ENCODE data around the gene MAP4.

MAP4 gene

GRCh38 chr3:47932421-47932820 is 83.8 kb downstream of the MAP4 start:
- H3K4me3 ChIP-seq (ENCODE audit: low read length): no peak overlapping the region
- H3K9me3 ChIP-seq (ENCODE audit: control insufficient read depth, insufficient read depth, low read length): no peaks in the 10 kb centered on the region
- H3K27ac ChIP-seq (ENCODE audit: low read depth, low read length): no peak overlapping the region
- no peaks in the 10 kb centered on the region for H3K79me2 ChIP-seq (ENCODE audit: control insufficient read depth, low read length)
- no peaks in the 10 kb centered on the region for H4K20me1 ChIP-seq (ENCODE audit: control insufficient read depth, insufficient read depth, low read depth, low read length)
- H3K4me2 ChIP-seq (ENCODE audit: low read length): no peak overlapping the region
- no peaks in the 10 kb centered on the region for H3K4me1 ChIP-seq (ENCODE audit: control insufficient read depth, low read length)
- H3K27me3 ChIP-seq (ENCODE audit: control insufficient read depth, low read length): no peaks in the 10 kb centered on the region
- H3F3A ChIP-seq (ENCODE audit: control insufficient read depth, insufficient read depth): no peaks in the 10 kb centered on the region
- TF ChIP-seq EZH2phosphoT487 (IDR thresholded peaks at IDR 0.05; ENCODE audit: borderline replicate concordance, low read length) (no peak), CTCF (IDR thresholded peaks at IDR 0.05; ENCODE audit: low read depth, low read length, poor library complexity, severe bottlenecking) (no peak)
- H3K36me3 ChIP-seq (ENCODE audit: control insufficient read depth, low read length): peaks cover 8% of the 10 kb centered on the region
- no peaks in the 10 kb centered on the region for H3K9me2 ChIP-seq (replicated peaks; ENCODE audit: control insufficient read depth, low read length)

DNA sequence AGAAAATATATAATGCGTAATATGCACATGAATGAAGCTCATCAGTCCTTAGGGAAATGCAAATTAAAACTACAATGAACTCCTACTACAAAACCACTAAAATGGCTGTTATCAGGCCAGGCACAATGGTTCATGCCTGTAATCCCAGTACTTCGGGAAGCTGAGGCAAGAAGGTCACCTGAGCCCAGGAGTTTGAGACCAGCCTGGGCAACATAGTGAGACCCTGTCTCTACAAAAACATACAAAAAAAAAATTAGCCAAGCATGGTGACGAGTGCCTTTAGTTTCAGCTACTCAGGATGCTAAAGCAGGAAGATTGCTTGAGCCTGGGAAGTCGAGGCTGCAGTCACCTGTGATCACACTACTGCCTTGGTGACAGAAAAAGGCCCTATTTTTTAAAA is 85.2 kb downstream of the MAP4 start:
- no peaks in the 10 kb centered on the region for H4K20me1 ChIP-seq (ENCODE audit: control insufficient read depth, insufficient read depth, low read depth, low read length)
- no peak for TF ChIP-seq EZH2phosphoT487 (IDR thresholded peaks at IDR 0.05; ENCODE audit: borderline replicate concordance, low read length)
- no peak for TF ChIP-seq CTCF (IDR thresholded peaks at IDR 0.05; ENCODE audit: low read depth, low read length, poor library complexity, severe bottlenecking)
- H3K9me3 ChIP-seq (ENCODE audit: control insufficient read depth, insufficient read depth, low read length): no peaks in the 10 kb centered on the region
- H3K4me1 ChIP-seq (ENCODE audit: control insufficient read depth, low read length): no peaks in the 10 kb centered on the region
- H3F3A ChIP-seq (ENCODE audit: control insufficient read depth, insufficient read depth): no peaks in the 10 kb centered on the region
- H3K4me2 ChIP-seq (ENCODE audit: low read length): no peak overlapping the region
- H3K27ac ChIP-seq (ENCODE audit: low read depth, low read length): no peak overlapping the region
- H3K27me3 ChIP-seq (ENCODE audit: control insufficient read depth, low read length): no peaks in the 10 kb centered on the region
- no peaks in the 10 kb centered on the region for H3K9me2 ChIP-seq (replicated peaks; ENCODE audit: control insufficient read depth, low read length)
- H3K4me3 ChIP-seq (ENCODE audit: low read length): no peak overlapping the region
- H3K79me2 ChIP-seq (ENCODE audit: control insufficient read depth, low read length): no peaks in the 10 kb centered on the region
- peaks cover 11% of the 10 kb centered on the region for H3K36me3 ChIP-seq (ENCODE audit: control insufficient read depth, low read length)

- Histone ChIP-seq H3K4me1 (ENCODE audit: control insufficient read depth, low read length) (no peaks in the 10 kb centered on the region), H3K9me2 (replicated peaks; ENCODE audit: control insufficient read depth, low read length) (no peaks in the 10 kb centered on the region), H3K4me2 (ENCODE audit: low read length) (no peak overlapping the region), H3K4me3 (ENCODE audit: low read length) (no peak overlapping the region), H3K79me2 (ENCODE audit: control insufficient read depth, low read length) (no peaks in the 10 kb centered on the region), H4K20me1 (ENCODE audit: control insufficient read depth, insufficient read depth, low read depth, low read length) (no peaks in the 10 kb centered on the region), H3F3A (ENCODE audit: control insufficient read depth, insufficient read depth) (no peaks in the 10 kb centered on the region), H3K27me3 (ENCODE audit: control insufficient read depth, low read length) (no peaks in the 10 kb centered on the region), H3K27ac (ENCODE audit: low read depth, low read length) (no peak overlapping the region), H3K9me3 (ENCODE audit: control insufficient read depth, insufficient read depth, low read length) (no peaks in the 10 kb centered on the region), H3K36me3 (ENCODE audit: control insufficient read depth, low read length) (peaks cover 33% of the 10 kb centered on the region)
- TF ChIP-seq CTCF (IDR thresholded peaks at IDR 0.05; ENCODE audit: low read depth, low read length, poor library complexity, severe bottlenecking): no peak
- no peak for TF ChIP-seq EZH2phosphoT487 (IDR thresholded peaks at IDR 0.05; ENCODE audit: borderline replicate concordance, low read length)
Measured at GRCh38 chr3:47916696-47917095, 99.5 kb downstream of the MAP4 start.

DNA sequence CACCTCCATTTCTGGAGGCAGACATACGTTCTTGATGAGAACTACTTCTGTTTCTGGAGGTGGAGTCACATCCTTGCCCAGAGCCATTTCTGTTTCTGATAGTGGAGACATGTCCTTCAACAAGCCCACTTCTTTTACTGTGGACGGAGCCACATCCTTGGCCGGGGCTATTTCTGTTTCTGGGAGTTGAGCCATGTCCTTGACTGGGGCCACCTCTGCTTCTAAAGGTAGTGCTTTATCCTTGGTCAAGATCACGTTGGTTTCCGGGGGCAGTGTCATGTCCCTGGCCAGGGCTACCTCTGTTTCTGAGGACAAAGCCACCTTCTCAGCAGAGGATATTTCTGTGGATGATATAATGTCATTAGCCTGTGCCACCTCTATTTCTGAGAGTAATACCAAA is 100.0 kb downstream of the MAP4 start:
- no peak overlapping the region for H3K27ac ChIP-seq (ENCODE audit: low read depth, low read length)
- H3K9me3 ChIP-seq (ENCODE audit: control insufficient read depth, insufficient read depth, low read length): no peaks in the 10 kb centered on the region
- TF ChIP-seq EZH2phosphoT487 (IDR thresholded peaks at IDR 0.05; ENCODE audit: borderline replicate concordance, low read length) (no peak), CTCF (IDR thresholded peaks at IDR 0.05; ENCODE audit: low read depth, low read length, poor library complexity, severe bottlenecking) (no peak)
- no peaks in the 10 kb centered on the region for H4K20me1 ChIP-seq (ENCODE audit: control insufficient read depth, insufficient read depth, low read depth, low read length)
- no peaks in the 10 kb centered on the region for H3K27me3 ChIP-seq (ENCODE audit: control insufficient read depth, low read length)
- H3K9me2 ChIP-seq (replicated peaks; ENCODE audit: control insufficient read depth, low read length): no peaks in the 10 kb centered on the region
- no peaks in the 10 kb centered on the region for H3K4me1 ChIP-seq (ENCODE audit: control insufficient read depth, low read length)
- H3K79me2 ChIP-seq (ENCODE audit: control insufficient read depth, low read length): no peaks in the 10 kb centered on the region
- no peak overlapping the region for H3K4me3 ChIP-seq (ENCODE audit: low read length)
- H3F3A ChIP-seq (ENCODE audit: control insufficient read depth, insufficient read depth): no peaks in the 10 kb centered on the region
- H3K4me2 ChIP-seq (ENCODE audit: low read length): no peak overlapping the region
- peaks cover 29% of the 10 kb centered on the region for H3K36me3 ChIP-seq (ENCODE audit: control insufficient read depth, low read length)
